ENCODE data around the gene NFKBIA.
"Not testable (repeated sequence)": the region's sequence is repeated elsewhere in the genome, so short reads cannot be mapped to it uniquely, and the experiment has no call there.

The NFKBIA gene

GRCh38 chr14:35368139-35368460, 36.4 kb downstream of the NFKBIA start:
- no peak for DNase-seq (ENCODE audit: low spot score)

DNA sequence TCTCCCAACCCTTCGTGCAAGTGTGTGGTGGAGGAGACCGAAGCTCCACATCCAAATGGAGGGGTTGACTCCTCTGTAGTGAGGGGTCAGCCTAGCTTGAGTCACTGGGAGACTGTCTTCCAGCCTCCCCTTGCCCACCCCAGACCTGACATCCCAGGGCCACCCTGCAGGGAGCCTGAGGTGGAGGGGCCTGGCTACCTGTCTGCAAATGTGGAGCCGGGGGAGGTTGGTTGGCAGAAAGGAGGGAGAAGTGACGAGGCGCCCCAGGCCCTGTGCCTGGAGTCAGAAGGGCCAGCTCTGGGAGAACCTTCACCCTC, 37.5 kb downstream of the NFKBIA start:
- no peak for DNase-seq (ENCODE audit: low spot score)

- DNase-seq (ENCODE audit: low spot score) = no peak
These were observed 38.0 kb downstream of the NFKBIA start for GRCh38 chr14:35366521-35366976.

DNA sequence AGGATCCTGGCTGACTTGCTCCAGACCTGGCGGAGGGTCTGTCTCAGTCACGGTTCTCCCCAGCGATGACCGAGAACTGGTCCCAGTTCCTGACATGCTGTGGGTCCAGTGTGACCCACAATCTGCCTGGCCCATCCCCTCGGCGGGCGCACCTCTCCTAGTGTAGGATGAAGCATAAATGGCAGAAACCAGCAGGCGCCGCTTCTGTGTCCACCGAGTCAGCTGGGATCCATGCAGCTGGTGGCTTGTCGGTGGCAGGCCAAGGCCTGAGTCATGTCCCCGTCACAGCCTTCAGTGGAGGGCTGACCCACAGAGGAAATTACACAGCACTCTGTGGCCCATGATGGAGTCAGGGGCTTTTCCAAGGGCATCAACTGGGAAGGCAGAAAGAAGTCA, 38.5 kb downstream of the NFKBIA start:
- no peak for DNase-seq (ENCODE audit: low spot score)

DNA sequence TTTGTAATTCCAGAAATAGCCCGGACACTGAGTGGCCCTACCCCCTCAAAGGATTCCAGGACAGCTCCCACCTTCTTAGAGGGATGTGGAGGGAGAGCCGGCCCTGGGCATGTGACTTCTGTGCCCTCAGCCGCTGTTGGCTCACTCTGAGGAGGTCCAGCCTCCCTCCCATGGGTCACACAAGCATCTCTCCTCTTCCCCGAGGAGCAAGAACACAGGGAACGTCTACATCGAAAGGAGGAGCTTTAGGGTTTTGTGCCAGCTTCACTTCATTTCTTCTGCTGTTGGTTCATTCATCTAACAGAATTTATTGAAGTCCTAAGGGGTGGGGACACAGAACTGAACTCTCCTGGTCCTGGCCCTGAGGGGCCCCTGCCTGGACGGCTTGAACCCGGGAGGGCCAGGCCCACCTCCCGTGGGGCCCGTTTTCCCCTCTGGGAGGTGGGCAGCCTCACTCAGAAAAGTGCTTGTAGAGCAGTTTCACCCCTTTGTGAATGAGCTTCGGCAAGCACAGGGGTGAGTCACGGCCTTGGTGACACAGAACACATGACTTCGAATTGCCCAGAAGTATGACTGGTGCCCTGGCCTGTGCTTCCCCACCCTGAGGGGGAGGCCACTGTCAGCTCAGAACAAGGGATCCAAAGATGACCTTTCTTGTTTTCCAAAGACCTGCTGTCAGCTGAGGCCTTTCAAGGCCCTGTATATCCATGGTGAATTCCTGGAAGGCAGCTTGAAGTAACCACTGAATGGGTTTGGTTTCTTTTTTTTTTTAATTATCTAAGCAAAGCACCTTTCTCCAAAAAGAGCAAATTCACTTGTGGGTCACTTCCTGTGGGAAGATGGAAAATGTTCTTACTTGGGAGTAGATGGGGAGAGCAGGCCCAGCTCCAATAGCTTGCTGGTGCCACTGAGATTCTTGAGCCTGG, 39.2 kb downstream of the NFKBIA start:
- no peak for DNase-seq (ENCODE audit: low spot score)

DNA sequence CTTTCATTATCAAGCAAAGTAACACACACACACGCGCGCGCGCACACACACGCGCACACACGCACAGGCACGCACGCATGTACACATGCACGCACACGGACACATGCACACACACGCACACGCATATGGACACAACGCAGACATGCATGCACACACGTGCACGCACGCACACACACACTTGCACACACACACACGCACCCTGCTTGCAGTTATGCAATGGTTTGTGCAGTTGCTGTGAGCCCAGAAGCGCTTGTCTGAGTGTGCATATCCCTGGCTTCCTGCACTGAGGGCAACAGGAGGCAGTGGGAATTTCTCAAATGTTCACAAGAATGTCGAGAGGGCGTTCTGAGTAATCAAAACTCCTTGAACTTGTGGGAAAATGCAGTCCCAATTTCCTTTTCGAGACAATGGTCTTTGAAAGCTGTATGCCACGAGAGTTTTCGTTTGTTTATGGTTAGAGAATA, 41.6 kb downstream of the NFKBIA start:
- no peak for DNase-seq (ENCODE audit: low spot score)

- DNase-seq (ENCODE audit: low spot score) = no peak
These were observed 42.1 kb downstream of the NFKBIA start for GRCh38 chr14:35362450-35362849.

GRCh38 chr14:35361141-35361480, 43.4 kb downstream of the NFKBIA start:
- DNase-seq (ENCODE audit: low spot score) = no peak

DNA sequence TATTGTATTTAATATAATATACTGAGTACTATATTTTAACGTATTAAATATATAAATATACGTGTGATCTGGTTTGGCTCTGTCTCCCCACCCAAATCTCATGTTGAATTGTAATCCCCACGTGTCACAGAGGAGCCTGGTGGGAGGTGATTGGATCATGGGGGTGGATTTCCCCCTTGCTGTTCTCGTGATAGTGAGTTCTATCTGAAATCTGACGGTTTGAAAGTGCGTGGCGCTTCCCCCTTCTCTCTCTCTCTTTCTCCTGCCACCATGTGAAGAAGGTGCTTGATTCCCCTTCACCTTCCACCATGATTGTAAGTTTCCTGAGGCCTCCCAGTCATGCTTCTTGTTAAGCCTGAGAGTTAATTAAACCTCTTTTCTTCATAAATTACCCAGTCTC, 44.9 kb downstream of the NFKBIA start:
- not testable (repeated sequence) for DNase-seq (ENCODE audit: low spot score)

DNA sequence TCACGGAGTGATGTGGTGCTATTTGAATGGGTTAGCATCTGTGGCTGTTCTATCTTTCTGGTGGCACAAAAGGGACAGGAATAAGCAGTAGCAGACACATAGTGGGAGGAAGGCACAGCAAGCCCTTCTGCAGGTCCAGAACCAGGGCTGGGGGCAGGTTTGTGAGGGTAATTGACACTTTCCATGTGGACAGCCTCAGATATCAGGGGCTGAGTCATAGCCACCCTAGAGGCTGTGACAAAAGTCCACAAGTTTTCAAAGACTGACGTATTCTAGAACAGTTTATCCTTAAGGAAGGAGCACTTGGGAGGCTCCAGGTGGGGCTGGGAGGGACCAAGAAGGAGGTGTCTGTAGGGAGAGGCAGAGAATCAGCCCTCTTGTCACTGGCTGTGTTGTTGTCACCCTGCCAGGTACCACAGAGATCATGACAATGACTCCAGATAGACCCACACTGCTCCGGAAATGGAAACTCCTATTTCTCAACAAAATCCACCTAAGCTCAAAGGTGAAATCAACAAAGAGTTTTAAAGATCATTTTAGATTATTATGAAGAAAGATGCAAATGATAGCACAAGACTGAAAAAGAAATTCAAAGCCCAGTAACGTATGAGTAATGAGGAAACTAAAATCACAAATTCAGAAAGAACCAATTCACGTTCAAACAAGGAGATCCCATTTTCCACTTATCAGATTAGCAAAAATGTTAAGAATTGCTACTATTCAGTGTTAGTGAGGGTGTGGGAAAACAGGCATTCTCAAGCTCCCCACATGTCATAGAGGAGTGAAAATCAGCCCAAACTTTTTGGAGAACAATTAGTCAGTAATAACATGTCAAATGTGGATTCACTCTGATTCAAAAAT, 48.3 kb downstream of the NFKBIA start:
- DNase-seq (ENCODE audit: low spot score) = no peak

- DNase-seq (ENCODE audit: low spot score) = not testable (repeated sequence)
These were observed 49.3 kb downstream of the NFKBIA start for GRCh38 chr14:35355235-35355634.

DNA sequence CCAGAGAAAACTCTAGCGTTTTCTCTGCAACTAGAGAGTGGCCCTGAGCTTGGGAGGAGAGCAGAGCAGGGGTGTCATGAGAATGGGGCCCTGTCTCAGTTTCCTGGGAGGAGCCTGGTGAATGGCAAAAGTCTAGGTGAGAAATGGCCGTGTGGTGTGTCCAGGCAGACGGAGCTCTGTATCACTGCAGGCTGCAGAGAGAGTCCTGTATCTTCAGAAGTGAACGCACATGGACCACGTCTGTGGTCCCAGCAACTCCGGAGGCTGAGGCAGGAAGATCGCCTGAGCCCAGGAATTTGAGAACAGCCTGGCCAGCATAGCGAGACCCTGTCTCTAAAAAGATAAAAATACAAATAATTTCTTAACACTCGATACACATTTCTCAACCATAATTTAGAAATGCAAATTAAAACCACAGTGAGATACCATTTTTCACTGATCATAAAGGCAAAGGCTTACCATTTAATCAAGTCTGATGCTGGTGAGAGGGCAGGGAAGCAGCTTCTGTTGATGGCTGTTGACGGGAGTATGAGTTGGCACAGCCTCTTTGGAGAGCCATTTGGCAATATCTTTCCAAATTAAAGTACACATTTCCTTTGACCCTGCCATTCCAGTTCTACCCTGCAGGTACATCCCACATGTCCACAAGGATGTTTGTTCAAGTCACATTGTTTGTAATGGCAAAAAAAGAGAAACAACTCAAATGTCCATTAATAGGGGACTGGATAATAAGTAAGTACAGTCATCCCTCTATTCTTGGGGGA, 51.0 kb downstream of the NFKBIA start:
- no peak for DNase-seq (ENCODE audit: low spot score)

DNA sequence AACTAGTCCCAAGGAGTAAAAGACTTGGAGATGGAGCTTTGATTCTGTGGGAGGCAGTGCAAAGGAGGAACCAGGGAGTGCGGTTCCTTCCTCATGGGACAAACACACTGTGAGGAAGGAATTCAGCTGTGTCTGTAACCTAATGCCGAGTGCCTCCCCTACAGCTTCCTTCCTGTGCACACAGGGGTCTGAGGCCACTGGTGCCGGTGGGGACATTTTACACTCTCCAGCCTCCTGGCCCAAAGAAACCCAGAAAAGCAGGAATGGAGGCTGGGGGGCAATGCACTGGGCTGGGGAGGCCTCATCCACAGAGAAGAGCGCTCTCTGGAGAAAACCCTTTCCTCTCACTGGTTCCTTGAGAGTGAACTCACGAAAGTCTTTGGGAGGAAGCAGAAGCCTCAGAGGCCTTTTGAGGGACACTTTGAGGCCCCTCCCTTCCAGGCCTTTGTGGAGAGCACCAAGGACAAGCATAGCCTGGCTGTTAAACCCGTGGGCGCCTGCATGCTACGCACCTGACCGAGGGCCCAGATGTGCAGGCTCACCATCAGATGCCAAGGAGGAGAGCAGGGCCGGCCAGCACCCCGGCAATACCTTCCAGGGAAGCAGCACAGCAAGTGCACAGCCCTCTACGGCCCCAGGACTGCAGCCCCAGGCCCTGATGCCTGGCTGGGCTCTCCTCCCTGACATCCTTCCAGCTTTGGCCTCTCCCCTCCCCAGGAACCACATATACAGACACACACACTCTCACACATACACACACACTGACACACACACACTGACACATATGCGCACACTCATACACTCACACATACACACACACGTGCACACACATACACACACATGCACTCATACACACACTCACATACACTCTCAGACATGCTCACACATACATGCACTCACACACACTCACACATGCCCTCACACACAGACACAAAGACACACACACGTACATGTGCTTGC, 52.0 kb downstream of the NFKBIA start:
- DNase-seq (ENCODE audit: low spot score) = no peak

DNA sequence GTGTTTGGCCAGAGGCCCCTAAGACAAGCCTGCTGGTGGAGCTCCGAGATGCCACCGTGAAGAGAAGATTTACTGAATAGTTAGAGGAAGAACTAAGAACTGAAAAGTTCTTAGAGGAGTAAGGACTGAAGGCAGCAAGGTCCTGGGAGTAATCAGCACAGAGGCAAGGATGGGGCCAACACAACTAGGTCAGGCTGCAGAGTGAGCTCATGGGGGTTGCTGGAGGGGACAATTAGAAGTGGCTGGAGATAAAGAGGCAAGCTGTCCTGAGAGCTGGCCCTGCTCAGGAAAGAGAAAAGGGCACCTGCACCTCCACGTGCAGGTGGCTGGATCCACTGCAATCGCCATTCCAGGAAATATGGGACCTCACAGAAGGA, 52.7 kb downstream of the NFKBIA start:
- no peak for DNase-seq (ENCODE audit: low spot score)
